K562 (cell line): ENCODE results near the gene TFCP2. TPM values are rescaled to one million over a fixed set of nuclear protein-coding genes. Genes with fewer than 3 reads are reported as not detected.

Source experiments
- CCNT2 ChIP-seq: IDR thresholded peaks from 2 replicates; pipeline ENCODE4 v1.6.1; 2011; ENCODE audit warnings: borderline replicate concordance, low read depth, mild to moderate bottlenecking, moderate library complexity, mixed read lengths, low read length; ENCODE audit not compliant: insufficient read length; ENCODE audit errors: extremely low read depth
- NKRF ChIP-seq: fragments of 450-650 bp; IDR thresholded peaks from 2 replicates; pipeline ENCODE4 v1.6.1; 2016; ENCODE audit warnings: borderline replicate concordance
- PREB ChIP-seq: sonication (generic); formaldehyde crosslinking; IDR thresholded peaks from 2 replicates; pipeline ENCODE4 v1.8.1; 2023; ENCODE audit warnings: mild to moderate bottlenecking, missing genetic modification reagents
- SNAPC5 ChIP-seq: fragments of 250-450 bp; sonication (Bioruptor Pico); IDR thresholded peaks from 2 replicates; pipeline ENCODE4 v1.8.0; 2021; ENCODE audit warnings: moderate library complexity, mild to moderate bottlenecking, inconsistent platforms
- XRCC4 ChIP-seq: IDR thresholded peaks from one replicate; pipeline ENCODE4 v1.6.1; 2011; ENCODE audit not compliant: insufficient read depth, insufficient read length; ENCODE audit errors: extremely low read depth
- ZNF165 ChIP-seq: fragments of 250-450 bp; sonication (Bioruptor Pico); IDR thresholded peaks from 2 replicates; pipeline ENCODE4 v1.4.0; 2020; ENCODE audit warnings: borderline replicate concordance
- ZNF436 ChIP-seq: fragments of 250-450, 450-650 bp; sonication (Bioruptor Pico); formaldehyde crosslinking; IDR thresholded peaks from 2 replicates; pipeline ENCODE4 v1.7.0; 2020; ENCODE audit warnings: mild to moderate bottlenecking
- ZNF75A ChIP-seq: fragments of 450-650 bp; formaldehyde crosslinking; IDR thresholded peaks from 2 replicates; pipeline ENCODE4 v1.4.0; 2020; ENCODE audit warnings: mild to moderate bottlenecking
- polyA plus RNA-seq, 8 experiments: library from polyadenylated mRNA; depleted of rRNA in 4 of 8; stranded (reverse) in 5 of 8; unstranded in 3 of 8; fragments of >200 nt; fragmentation: Nextera tagmentation in 2 of 8; fragmentation: Illumina TruSeq in 1 of 8; extraction: Ambion mirVana in 2 of 8; extraction: Trizol in 1 of 8; gene quantifications; 2 replicates each; pipeline versions ENCODE4 v1.2.1 to v1.2.3, GENCODE V29; 2011 to 2014; ENCODE audit warnings: inconsistent platforms in 1 of 8, missing spikeins in 1 of 8
- total RNA-seq, 7 experiments: library from RNA; depleted of rRNA in 6 of 7; stranded (reverse); fragments of >200 nt in 6 of 7; fragmentation: Illumina TruSeq in 2 of 7; extraction: Trizol in 2 of 7; gene quantifications; 2 replicates each; pipeline versions ENCODE4 v1.2.1 to v1.2.3, GENCODE V29; 2011 to 2021; ENCODE audit warnings: low replicate concordance in 1 of 7
- TF ChIP-seq, protein P1 (sequence below), 2 experiments: fragments of 450-650 bp; formaldehyde crosslinking in 1 of 2; IDR thresholded peaks; 2 replicates each; pipeline versions ENCODE4 v1.4.0 to v1.6.1; 2014 to 2020; ENCODE audit warnings: mild to moderate bottlenecking in 2 of 2, borderline replicate concordance in 1 of 2, low read depth in 1 of 2
- TF ChIP-seq, protein P2 (sequence below): fragments of 150-350 bp; conservative IDR thresholded peaks from 2 replicates; pipeline ENCODE4 v1.6.1; 2014; ENCODE audit warnings: low read length
- TF ChIP-seq, protein P3 (sequence below), 2 experiments: fragments of 450-650 bp in 1 of 2; sonication (generic) in 1 of 2; formaldehyde crosslinking in 1 of 2; IDR thresholded peaks in 1 of 2; conservative IDR thresholded peaks in 1 of 2; 2 replicates each; pipeline versions ENCODE4 v1.6.1 to v1.8.1; 2016 to 2023; ENCODE audit warnings: mild to moderate bottlenecking in 2 of 2, moderate library complexity in 2 of 2, inconsistent platforms in 1 of 2, missing genetic modification reagents in 1 of 2

Gene TFCP2
- total and polyA plus RNA-seq, 9 of the 15 experiments (the other 6 are each of a cell fraction or from before 2014, with no cell fraction given): 8.0 to 38.9 (median 19.3) TPM

- TF ChIP-seq, protein P1, sequence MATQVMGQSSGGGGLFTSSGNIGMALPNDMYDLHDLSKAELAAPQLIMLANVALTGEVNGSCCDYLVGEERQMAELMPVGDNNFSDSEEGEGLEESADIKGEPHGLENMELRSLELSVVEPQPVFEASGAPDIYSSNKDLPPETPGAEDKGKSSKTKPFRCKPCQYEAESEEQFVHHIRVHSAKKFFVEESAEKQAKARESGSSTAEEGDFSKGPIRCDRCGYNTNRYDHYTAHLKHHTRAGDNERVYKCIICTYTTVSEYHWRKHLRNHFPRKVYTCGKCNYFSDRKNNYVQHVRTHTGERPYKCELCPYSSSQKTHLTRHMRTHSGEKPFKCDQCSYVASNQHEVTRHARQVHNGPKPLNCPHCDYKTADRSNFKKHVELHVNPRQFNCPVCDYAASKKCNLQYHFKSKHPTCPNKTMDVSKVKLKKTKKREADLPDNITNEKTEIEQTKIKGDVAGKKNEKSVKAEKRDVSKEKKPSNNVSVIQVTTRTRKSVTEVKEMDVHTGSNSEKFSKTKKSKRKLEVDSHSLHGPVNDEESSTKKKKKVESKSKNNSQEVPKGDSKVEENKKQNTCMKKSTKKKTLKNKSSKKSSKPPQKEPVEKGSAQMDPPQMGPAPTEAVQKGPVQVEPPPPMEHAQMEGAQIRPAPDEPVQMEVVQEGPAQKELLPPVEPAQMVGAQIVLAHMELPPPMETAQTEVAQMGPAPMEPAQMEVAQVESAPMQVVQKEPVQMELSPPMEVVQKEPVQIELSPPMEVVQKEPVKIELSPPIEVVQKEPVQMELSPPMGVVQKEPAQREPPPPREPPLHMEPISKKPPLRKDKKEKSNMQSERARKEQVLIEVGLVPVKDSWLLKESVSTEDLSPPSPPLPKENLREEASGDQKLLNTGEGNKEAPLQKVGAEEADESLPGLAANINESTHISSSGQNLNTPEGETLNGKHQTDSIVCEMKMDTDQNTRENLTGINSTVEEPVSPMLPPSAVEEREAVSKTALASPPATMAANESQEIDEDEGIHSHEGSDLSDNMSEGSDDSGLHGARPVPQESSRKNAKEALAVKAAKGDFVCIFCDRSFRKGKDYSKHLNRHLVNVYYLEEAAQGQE (IDR thresholded peaks at IDR 0.05; ENCODE audit: borderline replicate concordance): no peak
- TF ChIP-seq, protein P1 (CRISPR knock-in tag; IDR thresholded peaks at IDR 0.05; ENCODE audit: low read depth): no peak
- TF ChIP-seq SNAPC5 (CRISPR knock-in tag) (no peak), NKRF (no peak), XRCC4 (no peak), ZNF75A (CRISPR knock-in tag) (no peak), ZNF165 (CRISPR knock-in tag) (no peak), ZNF436 (CRISPR knock-in tag) (no peak), PREB (no peak), CCNT2 (no peak)
- TF ChIP-seq, protein P2, sequence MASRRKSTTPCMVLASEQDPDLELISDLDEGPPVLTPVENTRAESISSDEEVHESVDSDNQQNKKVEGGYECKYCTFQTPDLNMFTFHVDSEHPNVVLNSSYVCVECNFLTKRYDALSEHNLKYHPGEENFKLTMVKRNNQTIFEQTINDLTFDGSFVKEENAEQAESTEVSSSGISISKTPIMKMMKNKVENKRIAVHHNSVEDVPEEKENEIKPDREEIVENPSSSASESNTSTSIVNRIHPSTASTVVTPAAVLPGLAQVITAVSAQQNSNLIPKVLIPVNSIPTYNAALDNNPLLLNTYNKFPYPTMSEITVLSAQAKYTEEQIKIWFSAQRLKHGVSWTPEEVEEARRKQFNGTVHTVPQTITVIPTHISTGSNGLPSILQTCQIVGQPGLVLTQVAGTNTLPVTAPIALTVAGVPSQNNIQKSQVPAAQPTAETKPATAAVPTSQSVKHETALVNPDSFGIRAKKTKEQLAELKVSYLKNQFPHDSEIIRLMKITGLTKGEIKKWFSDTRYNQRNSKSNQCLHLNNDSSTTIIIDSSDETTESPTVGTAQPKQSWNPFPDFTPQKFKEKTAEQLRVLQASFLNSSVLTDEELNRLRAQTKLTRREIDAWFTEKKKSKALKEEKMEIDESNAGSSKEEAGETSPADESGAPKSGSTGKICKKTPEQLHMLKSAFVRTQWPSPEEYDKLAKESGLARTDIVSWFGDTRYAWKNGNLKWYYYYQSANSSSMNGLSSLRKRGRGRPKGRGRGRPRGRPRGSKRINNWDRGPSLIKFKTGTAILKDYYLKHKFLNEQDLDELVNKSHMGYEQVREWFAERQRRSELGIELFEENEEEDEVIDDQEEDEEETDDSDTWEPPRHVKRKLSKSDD: no peak
- TF ChIP-seq, protein P3, sequence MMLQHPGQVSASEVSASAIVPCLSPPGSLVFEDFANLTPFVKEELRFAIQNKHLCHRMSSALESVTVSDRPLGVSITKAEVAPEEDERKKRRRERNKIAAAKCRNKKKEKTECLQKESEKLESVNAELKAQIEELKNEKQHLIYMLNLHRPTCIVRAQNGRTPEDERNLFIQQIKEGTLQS (IDR thresholded peaks at IDR 0.05): peak; percentile 90
- TF ChIP-seq, protein P3 (CRISPR knock-in tag; conservative IDR thresholded peaks at IDR 0.05): no peak
Observed at GRCh38 chr12:51070004-51070403, 102.9 kb downstream of the TFCP2 start (continued).
